ENCODE measurements around the gene PRDX4. TPM values are rescaled to one million over a fixed set of nuclear protein-coding genes. Genes with fewer than 3 reads are reported as not detected.

PRDX4 gene
- total RNA-seq, 1 experiment from 2014 or later = 142 TPM

- TF ChIP-seq JUN (CRISPR knock-in tag; IDR thresholded peaks at IDR 0.05) (no peak), PRRX2 (CRISPR knock-in tag; IDR thresholded peaks at IDR 0.05) (no peak), GTF2I (CRISPR knock-in tag; conservative IDR thresholded peaks at IDR 0.05) (no peak), RORB (CRISPR knock-in tag; IDR thresholded peaks at IDR 0.05) (no peak), ZBTB21 (CRISPR knock-in tag; IDR thresholded peaks at IDR 0.05; ENCODE audit: borderline replicate concordance) (no peak), ZNF138 (CRISPR knock-in tag; conservative IDR thresholded peaks at IDR 0.05) (no peak), SMAD3 (CRISPR knock-in tag; IDR thresholded peaks at IDR 0.05; ENCODE audit: borderline replicate concordance) (no peak), ZNF425 (CRISPR knock-in tag; conservative IDR thresholded peaks at IDR 0.05) (no peak), ZNF232 (CRISPR knock-in tag; IDR thresholded peaks at IDR 0.05) (no peak), SOX15 (CRISPR knock-in tag; IDR thresholded peaks at IDR 0.05) (no peak), ZNF263 (CRISPR knock-in tag; IDR thresholded peaks at IDR 0.05; ENCODE audit: low read depth) (no peak), ATF1 (CRISPR knock-in tag; IDR thresholded peaks at IDR 0.05) (no peak), SP1 (CRISPR knock-in tag; conservative IDR thresholded peaks at IDR 0.05) (no peak), RELA (CRISPR knock-in tag; IDR thresholded peaks at IDR 0.05; ENCODE audit: borderline replicate concordance) (no peak)
- TF ChIP-seq, protein P1, sequence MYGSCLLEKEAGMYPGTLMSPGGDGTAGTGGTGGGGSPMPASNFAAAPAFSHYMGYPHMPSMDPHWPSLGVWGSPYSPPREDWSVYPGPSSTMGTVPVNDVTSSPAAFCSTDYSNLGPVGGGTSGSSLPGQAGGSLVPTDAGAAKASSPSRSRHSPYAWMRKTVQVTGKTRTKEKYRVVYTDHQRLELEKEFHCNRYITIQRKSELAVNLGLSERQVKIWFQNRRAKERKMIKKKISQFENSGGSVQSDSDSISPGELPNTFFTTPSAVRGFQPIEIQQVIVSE (CRISPR knock-in tag; IDR thresholded peaks at IDR 0.05; ENCODE audit: borderline replicate concordance) = no peak
- Mint-ChIP-seq H3K27me3 (ENCODE audit: low read depth) (no peaks in the 10 kb centered on the region), H3K27ac (no peak overlapping the region), H3K4me3 (no peak overlapping the region), H3K4me1 (no peaks in the 10 kb centered on the region), H3K9me3 (no peaks in the 10 kb centered on the region), H3K36me3 (peaks cover 32% of the 10 kb centered on the region)
- POLR2A ChIA-PET = no interaction called here
- ATAC-seq (no peak), DNase-seq (ENCODE audit: low spot score) (no peak)
- CTCF ChIA-PET = no interaction called here
Observed at GRCh38 chrX:23705235-23705634, 37.9 kb downstream of the PRDX4 start.

DNA sequence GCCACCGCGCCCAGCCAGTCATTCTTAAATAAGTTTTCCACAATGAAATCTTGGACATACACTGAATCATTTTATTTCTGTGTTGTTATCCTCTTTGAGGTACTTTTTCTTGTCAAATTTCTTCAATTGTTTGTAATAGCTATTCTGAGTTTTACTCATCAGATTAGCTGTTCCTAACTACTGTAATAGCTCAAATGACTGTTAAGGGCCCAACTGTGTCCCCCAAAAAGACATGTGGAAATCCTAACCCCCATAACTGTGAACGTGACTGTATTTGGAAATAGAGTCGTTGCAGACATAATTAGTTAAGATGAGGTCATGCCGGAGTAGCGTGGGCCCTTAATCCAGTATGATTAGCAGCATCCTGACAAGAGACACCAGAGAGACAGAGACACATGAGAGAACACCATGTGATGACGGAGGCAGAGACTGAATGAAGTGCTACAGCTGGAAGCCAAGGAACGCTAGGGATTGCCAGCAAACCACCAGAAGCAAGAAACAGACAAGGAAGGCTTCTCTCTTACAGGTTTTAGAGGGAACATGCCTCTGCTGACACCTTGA, 52.9 kb downstream of the PRDX4 start:
- Mint-ChIP-seq H3K27me3 (ENCODE audit: low read depth) (no peaks in the 10 kb centered on the region), H3K4me3 (no peak overlapping the region), H3K9me3 (no peaks in the 10 kb centered on the region), H3K4me1 (peaks cover 6% of the 10 kb centered on the region; the same call in 1 of the 2 replicates), H3K27ac (no peak overlapping the region), H3K36me3 (peaks cover 33% of the 10 kb centered on the region)
- DNase-seq (ENCODE audit: low spot score) = no peak
- TF ChIP-seq GTF2I (CRISPR knock-in tag; conservative IDR thresholded peaks at IDR 0.05) = no peak
- no peak for TF ChIP-seq PRRX2 (CRISPR knock-in tag; IDR thresholded peaks at IDR 0.05)
- TF ChIP-seq SOX15 (CRISPR knock-in tag; IDR thresholded peaks at IDR 0.05) = no peak
- ATAC-seq = no peak
- ChIA-PET CTCF (no interaction called here), POLR2A (no interaction called here)

DNA sequence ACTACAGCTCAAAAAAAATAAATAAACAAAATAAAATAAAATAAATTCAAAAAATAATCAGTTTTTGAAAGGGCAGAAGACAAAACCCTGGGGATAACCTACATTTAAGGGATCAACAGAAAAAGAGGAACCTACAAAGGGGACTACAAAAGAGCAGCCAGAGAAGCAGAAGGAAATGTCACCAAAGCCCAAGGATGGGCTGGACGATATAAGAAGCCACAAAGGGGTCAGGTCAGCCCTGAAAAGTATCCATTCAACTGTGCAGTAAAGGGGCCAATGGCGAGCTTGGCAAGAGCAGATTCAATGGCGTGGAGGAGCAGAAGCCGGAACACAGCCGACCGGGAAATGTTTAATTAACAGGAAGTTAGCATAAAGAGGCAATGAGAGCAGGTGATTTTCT, 58.9 kb downstream of the PRDX4 start:
- POLR2A ChIA-PET = no interaction called here
- Mint-ChIP-seq H3K4me3 (no peak overlapping the region), H3K27ac (no peak overlapping the region), H3K27me3 (ENCODE audit: low read depth) (no peaks in the 10 kb centered on the region), H3K36me3 (peaks cover 29% of the 10 kb centered on the region), H3K4me1 (no peaks in the 10 kb centered on the region), H3K9me3 (no peaks in the 10 kb centered on the region)
- TF ChIP-seq NFYB (CRISPR knock-in tag; conservative IDR thresholded peaks at IDR 0.05; ENCODE audit: low read depth) = no peak
- no peak for TF ChIP-seq ELF4 (CRISPR knock-in tag; IDR thresholded peaks at IDR 0.05; ENCODE audit: low read depth)
- TF ChIP-seq TP53 (CRISPR knock-in tag; IDR thresholded peaks at IDR 0.05) = no peak
- no peak for TF ChIP-seq ZNF671 (CRISPR knock-in tag; IDR thresholded peaks at IDR 0.05)
- TF ChIP-seq ZNF423 (CRISPR knock-in tag; IDR thresholded peaks at IDR 0.05) = no peak
- no peak for TF ChIP-seq ERG (CRISPR knock-in tag; IDR thresholded peaks at IDR 0.05)
- no peak for TF ChIP-seq GRHL2 (CRISPR knock-in tag; IDR thresholded peaks at IDR 0.05; ENCODE audit: insufficient replicate concordance, severe bottlenecking)
- no peak for TF ChIP-seq FOXJ3 (CRISPR knock-in tag; IDR thresholded peaks at IDR 0.05; ENCODE audit: borderline replicate concordance)
- TF ChIP-seq FOXP4 (CRISPR knock-in tag; IDR thresholded peaks at IDR 0.05) = no peak
- TF ChIP-seq ZNF396 (CRISPR knock-in tag; IDR thresholded peaks at IDR 0.05; ENCODE audit: borderline replicate concordance) = no peak
- TF ChIP-seq CBFB (CRISPR knock-in tag; IDR thresholded peaks at IDR 0.05; ENCODE audit: low read depth) = no peak
- TF ChIP-seq SMAD4 (CRISPR knock-in tag; IDR thresholded peaks at IDR 0.05) = no peak
- TF ChIP-seq JUN (CRISPR knock-in tag; IDR thresholded peaks at IDR 0.05) = no peak
- TF ChIP-seq MYBL2 (CRISPR knock-in tag; IDR thresholded peaks at IDR 0.05) = no peak
- no peak for TF ChIP-seq ZNF317 (CRISPR knock-in tag; IDR thresholded peaks at IDR 0.05; ENCODE audit: borderline replicate concordance, low read depth)
- CTCF ChIA-PET = no interaction called here
- DNase-seq (ENCODE audit: low spot score) (no peak), ATAC-seq (no peak)

Data from WTC11 (cell line).